Fibroblast of upper back skin (primary cell): Measurements from ENCODE around the gene CPLX3.

Experiments used
- DNase-seq: peaks from one replicate; pipeline ENCODE4 v3.0.0-alpha.2; 2013

The CPLX3 gene

DNA sequence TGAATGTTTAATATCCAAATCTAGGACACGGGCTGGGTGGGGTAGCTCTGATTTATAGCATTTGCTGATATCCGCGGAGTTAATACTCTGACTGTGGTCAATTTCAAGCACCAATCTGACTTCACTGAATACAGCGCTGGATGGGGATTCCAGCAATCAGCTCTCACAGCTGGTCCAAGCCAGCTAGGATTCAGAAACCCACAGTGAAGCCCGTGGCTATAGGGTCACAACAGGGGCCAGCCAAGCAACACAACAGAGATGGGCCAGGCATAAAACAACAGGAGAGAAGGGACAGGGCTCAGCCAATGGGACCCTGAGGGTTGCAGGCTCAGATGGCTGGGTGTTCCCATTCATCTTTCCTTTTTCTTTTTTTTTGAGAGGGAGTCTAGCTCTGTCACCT is 19.1 kb upstream of the CPLX3 start:
- DNase-seq = no peak

DNA sequence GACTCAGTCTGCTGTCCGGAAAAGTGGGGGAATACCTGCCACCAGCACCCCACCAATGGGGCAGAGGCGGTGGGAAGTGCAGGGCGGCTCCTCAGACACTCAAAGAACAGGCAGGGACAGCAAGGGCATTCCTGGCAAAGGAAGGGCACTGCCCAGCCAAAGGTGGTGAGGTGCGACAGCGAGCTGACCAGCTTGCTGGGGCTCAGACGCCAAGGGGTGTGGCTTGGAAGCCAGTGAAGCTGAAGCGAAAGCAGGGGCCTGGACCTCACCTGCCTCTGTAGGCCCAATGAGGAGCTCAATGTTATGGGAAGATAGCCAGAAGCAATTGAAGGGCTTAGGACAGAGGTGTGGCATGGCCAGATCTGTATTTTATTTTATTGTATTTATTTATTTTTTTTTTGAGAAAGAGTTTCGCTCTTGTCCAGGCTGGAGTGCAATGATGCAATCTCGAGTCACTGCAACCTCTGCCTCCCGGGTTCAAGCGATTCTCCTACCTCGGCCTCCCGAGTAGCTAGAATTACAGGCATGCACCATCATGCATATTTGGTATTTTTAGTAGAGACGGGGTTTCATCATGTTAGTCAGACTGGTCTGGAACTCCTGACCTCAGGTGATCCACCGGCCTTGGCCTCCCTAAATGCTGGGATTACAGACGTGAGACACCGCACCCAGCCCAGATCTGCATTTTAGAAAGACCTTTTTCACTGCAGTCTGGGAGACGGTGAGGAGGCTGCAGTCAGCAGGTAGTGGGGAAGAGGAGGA is 18.2 kb upstream of the CPLX3 start:
- DNase-seq = no peak

DNA sequence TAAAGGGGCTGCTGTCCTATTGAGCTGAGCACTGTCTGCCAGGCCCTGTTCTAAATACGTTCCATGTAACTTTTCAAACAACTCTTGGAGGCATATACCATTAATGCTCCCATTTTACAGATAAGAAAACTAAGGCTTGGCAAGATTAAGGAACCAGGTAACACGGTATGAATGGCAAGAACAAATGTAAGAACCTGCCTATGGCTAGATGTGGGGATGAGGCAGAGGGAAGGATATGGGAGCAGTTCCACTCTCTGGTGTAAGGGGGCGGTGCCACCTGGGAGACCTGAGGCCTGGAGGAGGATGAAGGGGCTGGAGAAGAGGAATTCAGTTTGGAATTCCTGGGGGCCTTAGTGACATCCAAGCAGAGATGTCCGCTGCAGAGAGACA is 17.6 kb upstream of the CPLX3 start:
- no peak for DNase-seq

DNA sequence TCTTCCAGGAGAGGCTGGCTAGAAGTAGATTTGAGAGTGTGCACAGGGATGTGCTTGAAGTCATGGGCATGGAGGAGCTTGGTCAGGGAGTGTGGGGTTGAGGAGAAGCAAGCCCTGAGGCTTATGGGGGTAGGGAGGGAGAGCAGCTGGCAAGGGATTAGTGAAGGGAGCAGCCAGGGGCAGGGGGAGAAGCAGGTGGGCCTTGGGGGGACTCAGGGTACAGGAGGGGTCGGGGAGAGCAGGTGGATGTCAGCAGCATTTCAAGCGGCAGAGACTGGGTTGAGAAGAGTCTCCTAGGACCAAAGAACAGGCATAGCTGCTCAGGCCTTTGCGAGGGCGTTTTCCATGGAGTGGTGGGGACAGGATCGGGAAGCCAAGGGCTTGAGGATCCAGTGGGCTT is 17.2 kb upstream of the CPLX3 start:
- no peak for DNase-seq

DNA sequence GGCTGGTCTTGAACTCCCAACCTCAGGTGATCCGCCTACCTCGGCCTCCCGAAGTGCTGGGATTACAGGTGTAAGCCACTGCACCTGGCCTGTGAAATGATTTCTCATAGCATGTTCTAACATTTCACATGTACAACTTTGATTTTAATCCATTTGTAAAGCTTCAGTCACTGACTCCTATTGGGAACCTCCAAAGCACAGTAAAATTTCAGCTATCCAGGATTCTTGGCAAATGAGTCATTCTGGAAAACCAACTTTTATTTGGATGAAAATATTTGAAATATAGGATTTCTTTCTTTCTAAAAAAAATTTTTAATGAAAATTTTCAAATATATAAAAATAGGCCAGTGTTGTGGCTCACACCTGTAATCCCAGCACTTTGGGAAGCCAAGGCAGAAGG is 16.5 kb upstream of the CPLX3 start:
- peak; percentile 47 for DNase-seq

DNA sequence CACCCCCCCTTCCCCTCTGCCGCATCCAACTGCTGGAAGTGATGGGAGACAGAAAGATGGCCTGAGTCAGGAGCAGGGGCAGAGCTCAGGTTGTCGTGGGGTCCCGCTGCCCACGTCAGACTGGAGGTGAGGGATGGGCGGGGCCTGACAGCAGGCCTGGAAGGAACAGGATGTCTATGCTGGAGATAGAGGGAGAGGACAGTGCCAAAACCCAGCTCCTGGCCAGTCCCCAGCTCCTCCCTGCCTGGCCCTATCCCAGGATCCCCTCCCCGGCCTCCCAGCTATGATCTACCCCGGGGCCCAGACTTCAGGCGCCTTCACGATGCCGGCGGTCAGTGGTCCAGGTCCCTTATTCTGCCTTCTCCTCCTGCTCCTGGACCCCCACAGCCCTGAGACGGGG is 13.9 kb upstream of the CPLX3 start, which contains the start of gene LMAN1L:
Gene LMAN1L (plus strand): TSS at position 303 of the 400 bp plus-strand sequence. CDS start 20 bp downstream, at position 323.
- no peak for DNase-seq

DNA sequence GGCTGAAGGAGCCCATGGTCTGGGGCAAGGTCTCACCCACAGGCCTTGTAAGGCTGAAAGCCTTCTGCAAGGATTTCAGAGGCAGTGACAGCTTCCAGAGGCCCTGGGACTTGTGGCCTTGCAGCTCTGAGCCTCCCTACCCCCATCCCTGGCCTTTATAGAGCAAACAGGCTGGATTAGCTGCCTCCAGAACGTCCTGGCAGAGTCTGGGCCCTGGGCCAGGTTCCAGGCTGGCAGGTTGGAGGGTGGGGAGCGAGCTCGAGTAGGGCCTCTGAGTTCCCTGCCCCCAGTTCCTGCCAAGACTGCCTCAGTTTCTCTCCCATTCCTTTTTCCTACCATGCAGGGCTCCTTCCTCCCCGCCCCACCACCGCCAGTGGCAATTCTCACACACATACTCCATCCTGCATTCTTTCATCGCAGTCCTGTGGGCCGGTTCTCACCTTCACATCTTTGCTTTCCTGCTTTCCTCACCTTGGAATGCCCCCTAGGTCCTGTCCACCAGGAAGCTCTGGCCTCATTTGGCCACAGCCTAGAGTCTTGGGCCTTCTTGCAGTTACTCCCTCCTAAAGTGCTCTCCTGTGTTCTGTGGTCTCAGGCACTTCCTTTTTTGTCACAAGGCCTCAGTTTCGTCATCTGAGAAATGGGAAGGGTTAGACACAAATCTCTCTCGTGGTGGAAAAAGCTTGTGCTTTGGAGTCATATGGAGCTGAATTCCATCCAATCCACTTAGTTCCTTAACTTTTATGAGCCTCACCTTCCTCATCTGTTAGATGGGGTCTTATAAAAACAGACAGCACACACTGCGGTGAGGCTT is 11.1 kb upstream of the CPLX3 start:
- no peak for DNase-seq

DNA sequence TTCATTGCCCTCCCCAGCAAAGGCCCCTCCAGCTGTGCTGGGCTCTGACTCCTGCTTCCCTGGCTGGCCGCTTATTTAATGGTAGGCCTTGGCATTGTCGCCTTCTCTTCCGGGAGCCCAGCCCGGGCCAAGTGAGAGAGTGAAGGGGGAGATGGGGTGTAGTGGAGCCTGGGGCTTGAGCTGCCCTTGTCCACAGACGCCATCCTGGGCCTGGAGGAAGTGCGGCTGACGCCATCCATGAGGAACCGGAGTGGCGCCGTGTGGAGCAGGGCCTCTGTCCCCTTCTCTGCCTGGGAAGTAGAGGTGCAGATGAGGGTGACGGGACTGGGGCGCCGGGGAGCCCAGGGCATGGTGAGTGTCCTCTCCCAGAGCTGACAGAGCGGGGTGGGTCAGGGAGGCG is 10.5 kb upstream of the CPLX3 start:
- no peak for DNase-seq

DNA sequence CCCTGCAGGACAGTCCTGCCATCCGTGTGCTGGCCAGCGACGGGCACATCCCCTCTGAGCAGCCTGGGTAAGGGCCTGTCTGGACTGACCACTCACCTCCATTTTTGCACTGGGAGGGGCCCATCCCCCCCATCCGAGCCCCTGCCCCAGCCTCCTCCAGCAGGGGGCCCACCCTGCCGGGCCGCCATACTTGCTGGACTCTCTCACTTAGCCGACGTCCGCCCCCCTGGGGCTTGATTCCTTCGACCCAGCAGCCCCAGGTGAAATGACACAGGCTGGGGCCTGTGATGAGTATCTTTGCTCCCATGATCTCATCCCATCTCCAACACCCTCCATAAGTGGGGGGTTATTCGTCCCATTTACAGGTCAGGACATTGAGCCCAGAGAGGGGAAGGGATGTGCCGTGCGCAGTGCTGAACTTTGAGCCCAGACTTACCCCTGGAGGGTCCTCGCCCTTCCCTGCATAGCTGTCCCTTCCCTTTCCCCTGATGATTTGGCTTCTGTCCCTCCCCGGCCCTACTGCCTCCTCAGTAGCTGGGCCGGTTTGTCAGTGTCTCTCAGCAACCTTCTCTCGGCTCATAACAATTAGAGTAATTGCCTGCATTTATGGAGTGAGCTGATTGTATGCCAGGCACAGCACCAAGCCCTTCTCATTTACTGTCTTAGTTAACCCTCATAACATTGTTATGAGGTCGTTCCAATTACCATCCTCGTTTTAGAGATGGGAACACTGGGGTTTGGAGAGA is 9.6 kb upstream of the CPLX3 start:
- no peak for DNase-seq

DNA sequence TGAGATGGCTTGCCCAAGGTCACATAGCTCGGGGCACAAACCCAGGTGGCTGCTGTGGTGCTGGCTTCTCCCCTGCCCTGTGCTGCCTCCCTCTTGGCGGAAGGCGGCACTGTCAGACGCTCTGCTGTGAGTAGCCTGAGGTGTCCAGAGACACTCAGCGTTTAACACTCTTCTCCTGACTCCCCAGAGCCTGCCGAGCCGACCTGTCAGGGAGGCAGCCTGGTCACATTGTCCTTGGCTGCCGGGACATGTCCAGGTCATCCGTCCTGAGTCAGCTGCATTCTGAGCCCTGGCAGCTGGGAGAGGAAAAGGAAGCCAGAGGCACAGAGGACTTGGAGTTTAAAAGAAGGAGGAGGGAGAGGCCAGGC is 9.1 kb upstream of the CPLX3 start:
- no peak for DNase-seq

DNA sequence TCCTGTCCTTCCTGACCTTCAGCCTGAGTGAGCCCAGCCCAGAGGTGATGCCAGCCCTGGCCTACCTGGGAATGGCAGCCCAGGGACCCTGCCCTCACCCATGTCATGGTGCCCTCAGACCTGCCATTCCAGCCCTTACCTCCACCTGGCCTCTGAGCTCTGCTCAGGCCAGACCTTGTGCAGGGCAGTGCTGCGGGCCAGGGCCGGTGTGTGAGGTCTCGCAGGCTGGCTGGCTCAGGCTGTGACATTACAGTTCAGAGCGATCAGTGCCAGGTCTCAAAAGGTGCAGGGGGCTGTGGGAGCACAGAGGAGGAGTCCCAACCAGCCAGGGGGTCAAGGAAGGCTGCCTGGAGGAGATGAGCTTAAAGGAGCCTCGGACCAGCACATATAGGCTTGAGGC is 6.4 kb upstream of the CPLX3 start:
- DNase-seq = no peak

DNA sequence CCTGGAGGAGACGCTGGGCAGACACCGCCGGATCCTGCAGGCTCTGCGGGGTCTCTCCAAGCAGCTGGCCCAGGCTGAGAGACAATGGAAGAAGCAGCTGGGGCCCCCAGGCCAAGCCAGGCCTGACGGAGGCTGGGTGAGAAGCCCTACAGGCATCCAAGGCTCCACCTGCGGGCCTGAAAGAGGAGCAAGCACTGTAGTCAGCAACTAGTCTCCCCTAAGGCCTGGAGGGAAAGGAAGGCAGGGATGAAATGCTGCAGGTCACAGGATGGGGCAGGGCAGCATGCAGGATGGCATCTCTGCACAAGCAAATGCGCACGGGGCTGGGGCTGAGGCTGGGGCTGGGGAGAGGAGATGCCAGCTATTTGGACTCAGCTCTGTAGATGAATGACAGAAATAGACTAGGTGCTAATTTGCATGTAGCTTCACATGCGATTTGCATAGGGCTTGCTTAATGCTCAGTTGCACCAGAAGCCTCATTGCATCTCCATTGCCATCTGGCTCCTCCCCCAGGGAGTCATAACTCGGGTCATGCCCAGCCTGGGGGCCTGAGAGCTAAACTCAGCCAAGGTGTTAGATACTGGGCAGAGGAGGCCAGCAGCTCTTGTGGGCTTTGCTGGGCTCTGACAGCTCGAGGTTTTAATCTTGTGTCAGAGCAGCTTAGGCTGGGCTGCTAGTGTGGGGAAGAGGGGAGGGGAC is 5.2 kb upstream of the CPLX3 start:
- DNase-seq = no peak

DNA sequence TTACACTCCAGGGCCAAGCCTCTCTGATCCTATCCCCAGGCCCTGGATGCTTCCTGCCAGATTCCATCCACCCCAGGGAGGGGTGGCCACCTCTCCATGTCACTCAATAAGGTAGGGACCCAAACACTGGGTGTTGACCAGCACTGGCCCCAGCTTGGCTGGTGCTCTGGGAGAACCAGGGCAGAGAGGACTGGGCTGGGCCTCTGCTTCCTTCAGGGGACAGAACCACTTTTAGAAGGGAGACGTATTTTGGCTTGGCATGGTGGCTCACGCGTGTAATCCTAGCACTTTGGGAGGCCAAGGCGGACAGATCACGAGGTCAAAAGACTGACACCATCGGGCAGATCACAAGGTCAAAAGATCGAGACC is 4.7 kb upstream of the CPLX3 start:
- DNase-seq = no peak

DNA sequence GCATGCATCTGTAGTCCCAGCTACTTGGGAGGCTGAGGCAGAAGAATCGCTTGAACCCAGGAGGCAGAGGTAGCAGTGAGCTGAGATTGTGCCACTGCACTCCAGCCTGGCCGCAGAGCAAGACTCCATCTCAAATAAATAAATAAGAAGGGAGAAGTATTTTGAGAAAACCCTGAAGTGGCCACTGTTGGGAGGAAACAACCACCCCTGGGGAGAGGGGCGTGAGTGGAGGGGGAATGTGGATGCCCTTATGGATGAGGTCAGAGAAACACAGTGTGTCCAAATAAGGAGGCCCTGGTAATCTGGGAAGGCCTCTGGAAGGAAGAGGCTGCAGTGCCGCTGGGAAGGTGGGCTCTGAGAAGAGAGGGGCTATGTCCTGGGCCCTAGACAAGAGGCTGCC is 4.2 kb upstream of the CPLX3 start:
- DNase-seq = no peak

DNA sequence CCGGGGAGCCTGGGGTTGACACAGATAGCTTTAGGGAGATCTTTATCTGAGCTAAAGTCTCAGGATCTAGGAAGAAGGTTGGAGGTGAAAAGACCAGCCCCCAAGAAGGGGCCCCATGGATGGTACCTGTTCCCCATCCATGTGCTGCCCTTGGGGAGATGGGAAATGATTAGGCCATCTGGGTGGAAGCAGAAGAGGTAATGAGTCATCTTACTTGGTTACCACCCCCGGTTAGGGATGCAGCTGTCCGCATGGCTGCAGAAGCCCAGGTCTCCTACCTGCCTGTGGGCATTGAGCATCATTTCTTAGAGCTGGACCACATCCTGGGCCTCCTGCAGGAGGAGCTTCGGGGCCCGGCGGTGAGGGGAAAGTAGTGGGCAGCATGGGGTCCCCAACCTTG is 3.1 kb upstream of the CPLX3 start:
- DNase-seq = no peak

DNA sequence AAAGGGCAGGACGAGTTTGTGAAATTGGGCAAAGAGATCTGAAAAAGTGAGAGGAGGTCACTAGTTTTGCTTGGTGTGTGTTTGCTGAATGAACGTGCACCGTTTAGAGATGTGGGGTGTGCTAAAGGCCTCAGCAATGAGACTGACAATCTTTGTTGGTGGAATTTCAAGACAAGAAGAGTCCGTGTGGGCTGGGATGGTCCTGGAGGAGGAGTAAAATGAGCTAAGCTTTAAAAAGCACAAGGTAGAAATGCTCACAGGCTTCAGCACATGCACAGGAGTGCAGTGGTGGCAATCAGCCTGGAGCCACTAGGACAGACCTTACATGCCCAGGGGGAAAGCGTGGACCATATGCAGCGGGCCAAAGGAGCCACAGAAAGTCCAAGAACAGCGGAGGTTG is 1.5 kb upstream of the CPLX3 start:
- no peak for DNase-seq

DNA sequence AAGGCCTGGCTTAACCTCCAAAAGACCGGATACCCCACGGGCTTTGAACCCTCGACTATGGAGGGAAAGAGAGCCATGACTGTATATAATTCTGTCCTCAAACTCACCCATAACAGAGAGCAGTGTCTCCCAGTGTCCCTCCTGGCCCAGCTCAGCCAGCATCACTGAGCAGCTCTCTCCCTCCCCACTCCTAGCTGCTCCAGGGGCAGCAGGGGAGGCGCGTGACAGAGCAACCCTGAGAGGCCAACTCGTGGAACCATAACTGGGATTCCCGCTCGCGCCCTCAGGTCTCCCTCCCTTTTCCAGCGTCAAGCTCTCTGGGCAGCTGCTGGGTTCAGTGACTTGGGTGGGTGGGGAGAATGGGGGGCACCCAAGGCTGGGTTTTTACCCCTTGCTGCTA is 561 bp upstream of the CPLX3 start:
- DNase-seq = no peak

DNA sequence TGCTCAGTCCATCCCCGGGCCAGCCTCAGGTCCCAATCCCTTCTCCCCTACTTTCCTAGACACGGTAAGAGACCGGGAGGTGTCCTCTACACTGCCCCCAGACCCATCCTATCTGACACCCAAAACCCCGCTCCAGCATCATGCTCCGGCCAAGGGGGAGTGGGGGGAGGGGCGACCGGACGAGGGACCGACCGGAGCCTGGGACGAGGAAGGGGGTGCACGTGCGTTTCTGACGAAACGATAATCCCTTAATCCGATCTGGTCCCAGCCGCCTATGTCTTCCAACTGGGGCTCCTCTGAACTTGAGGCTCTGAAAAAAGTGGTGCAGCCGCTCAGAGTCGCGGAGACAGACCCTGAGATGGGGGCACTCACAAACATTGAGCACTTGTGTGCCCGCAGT is 494 bp downstream of the CPLX3 start:
- DNase-seq = no peak

DNA sequence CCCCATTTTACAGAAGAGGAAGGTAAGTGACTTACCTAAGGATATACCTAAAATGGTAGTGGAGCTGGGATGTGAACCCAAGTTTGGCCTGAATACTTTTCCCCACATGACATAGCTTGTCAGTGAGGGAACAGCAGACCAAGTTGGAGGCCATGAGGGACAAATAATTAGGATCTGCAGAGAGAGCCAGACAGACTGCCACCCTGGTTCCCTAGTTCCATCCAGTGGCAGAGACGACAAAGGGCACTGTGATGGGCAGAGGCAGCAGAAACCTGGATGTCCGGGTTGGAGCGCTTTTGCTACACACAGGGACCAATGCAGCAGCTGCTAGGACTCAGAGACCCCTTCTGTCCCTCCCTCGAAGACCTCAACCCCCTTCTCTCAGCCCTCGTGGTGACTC is 1.2 kb downstream of the CPLX3 start:
- DNase-seq = no peak

DNA sequence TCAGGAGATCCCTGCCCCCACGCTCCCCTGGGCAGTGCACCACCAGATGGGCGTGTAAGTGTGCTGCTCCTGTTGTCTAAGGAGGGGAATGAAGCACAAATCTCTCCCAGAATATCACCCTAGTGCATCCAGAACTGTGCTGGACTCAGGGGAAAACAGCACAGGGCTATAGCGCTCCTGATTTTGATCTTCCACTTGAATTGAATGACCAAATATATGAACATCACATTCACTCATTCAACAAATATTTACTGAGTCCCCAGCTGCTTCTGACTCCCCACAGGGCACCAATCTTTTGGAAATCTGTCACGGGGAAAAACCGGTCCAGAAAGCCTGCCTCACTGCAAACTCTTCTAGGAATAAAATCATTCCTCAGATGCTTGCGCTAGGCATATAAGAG is 2.4 kb downstream of the CPLX3 start:
- no peak for DNase-seq

DNA sequence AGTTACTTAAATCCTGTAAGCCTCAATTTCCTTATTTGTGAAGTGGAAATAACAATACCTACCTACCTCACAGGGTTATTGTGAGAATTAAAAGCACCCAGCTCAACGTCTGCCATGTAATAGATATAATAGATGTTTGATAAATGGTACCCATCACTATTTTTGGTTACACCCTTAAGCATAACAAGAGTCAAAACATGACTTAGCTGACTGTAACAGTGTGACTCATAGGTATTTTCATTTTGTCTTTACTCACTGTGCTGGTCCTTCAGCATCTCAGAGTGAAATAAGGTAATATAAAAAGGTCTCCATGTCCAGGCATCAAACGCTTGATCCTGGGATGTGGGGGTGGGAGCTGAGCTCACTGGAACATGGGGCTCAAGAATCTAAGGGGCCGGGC is 3.1 kb downstream of the CPLX3 start:
- DNase-seq = no peak

DNA sequence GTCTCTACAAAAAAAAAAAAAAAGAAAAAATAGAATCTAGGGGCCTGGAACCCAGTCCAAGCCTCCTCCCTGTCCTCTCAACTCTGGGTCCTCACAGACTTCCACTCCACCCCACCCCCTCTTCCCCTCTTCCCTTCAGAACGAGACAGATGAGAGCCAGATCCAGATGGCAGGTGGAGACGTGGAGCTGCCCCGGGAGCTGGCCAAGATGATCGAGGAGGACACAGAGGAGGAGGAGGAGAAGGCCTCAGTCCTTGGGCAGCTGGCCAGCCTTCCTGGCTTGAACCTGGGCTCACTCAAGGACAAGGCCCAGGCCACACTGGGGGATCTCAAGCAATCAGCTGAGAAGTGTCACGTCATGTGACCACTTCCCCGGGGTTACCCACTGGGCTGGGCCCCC is 3.6 kb downstream of the CPLX3 start:
- DNase-seq = no peak

DNA sequence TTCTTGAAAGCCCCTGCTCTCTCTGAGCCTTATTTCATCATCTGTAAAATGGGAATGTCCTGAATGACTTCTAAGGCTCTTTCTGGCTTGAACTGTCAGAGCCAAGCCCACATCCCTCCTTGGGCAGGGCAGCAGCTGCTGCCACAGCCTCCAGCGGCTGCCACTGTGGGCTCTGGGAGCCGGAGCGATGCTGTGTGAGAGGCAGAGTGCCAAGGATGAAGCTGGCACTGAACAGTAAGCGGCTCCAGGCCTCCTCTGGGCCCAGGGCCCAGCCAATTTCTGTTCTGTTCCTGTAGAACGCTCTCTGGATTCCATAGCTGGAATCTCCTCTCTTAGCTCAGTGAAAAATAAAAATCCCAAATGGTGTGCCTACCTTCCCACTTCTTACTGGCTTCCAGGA is 4.4 kb downstream of the CPLX3 start:
- DNase-seq = no peak
